ENCODE results near the gene ANKRD24.

DNA sequence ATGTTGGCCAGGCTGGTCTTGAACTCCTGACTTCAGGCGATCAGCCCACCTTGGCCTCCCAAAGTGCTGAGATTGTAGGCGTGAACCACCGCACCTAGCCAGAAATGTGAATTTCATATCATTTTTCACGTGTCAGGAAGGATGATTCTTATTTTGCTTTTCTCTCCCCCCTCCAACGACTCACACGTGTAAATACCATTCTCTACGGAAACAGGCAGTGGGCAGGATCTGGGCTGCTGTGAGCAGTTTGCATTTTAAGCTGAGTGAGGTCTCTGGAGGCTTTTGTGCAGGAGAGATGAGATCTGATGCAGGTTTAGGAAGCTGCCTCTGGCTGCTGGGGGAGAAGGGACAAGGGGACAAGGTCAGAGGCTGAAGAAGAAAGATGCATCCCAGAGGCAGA is 11.9 kb downstream of the ANKRD24 start:
- TF ChIP-seq, protein P1, sequence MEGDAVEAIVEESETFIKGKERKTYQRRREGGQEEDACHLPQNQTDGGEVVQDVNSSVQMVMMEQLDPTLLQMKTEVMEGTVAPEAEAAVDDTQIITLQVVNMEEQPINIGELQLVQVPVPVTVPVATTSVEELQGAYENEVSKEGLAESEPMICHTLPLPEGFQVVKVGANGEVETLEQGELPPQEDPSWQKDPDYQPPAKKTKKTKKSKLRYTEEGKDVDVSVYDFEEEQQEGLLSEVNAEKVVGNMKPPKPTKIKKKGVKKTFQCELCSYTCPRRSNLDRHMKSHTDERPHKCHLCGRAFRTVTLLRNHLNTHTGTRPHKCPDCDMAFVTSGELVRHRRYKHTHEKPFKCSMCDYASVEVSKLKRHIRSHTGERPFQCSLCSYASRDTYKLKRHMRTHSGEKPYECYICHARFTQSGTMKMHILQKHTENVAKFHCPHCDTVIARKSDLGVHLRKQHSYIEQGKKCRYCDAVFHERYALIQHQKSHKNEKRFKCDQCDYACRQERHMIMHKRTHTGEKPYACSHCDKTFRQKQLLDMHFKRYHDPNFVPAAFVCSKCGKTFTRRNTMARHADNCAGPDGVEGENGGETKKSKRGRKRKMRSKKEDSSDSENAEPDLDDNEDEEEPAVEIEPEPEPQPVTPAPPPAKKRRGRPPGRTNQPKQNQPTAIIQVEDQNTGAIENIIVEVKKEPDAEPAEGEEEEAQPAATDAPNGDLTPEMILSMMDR (conservative IDR thresholded peaks at IDR 0.05; ENCODE audit: low read length) = no peak
- TF ChIP-seq EZH2phosphoT487 (IDR thresholded peaks at IDR 0.05; ENCODE audit: borderline replicate concordance) = no peak
